ENCODE measurements around the gene ANKRD16.

- TF ChIP-seq CTCF (IDR thresholded peaks at IDR 0.05), result no peak
- no peak for TF ChIP-seq POLR2A (IDR thresholded peaks at IDR 0.05)
- TF ChIP-seq EP300 (IDR thresholded peaks at IDR 0.05), result no peak
Measured at GRCh38 chr10:5812283-5813090, 77.2 kb downstream of the ANKRD16 start.
